ENCODE results near the gene SDHA. TPM values are rescaled to one million over a fixed set of nuclear protein-coding genes. Genes with fewer than 3 reads are reported as not detected.

Gene SDHA
- total and polyA plus RNA-seq, 2 of the 8 experiments (the other 6 are each of a cell fraction or from before 2014, with no cell fraction given): 59.7 to 87.3 TPM

GRCh38 chr5:230711-231110 is 12.6 kb downstream of the SDHA start (continued):
- TF ChIP-seq CHD7 (IDR thresholded peaks at IDR 0.05; ENCODE audit: insufficient replicate concordance, low read length): no peak
- no peak for TF ChIP-seq TCF12 (IDR thresholded peaks at IDR 0.05; ENCODE audit: low read depth, low read length)
- no peak for TF ChIP-seq NANOG (IDR thresholded peaks at IDR 0.05; ENCODE audit: insufficient read depth, low read depth, low read length, poor library complexity, severe bottlenecking)
- no peak for TF ChIP-seq ATF2 (IDR thresholded peaks at IDR 0.05; ENCODE audit: low read length)
- TF ChIP-seq JUND (IDR thresholded peaks at IDR 0.05; ENCODE audit: low read length): no peak
- TF ChIP-seq CREB1 (IDR thresholded peaks at IDR 0.05): no peak
- TF ChIP-seq CBX8 (IDR thresholded peaks at IDR 0.05; ENCODE audit: borderline replicate concordance, low read depth, low read length): no peak
- TF ChIP-seq EZH2 (IDR thresholded peaks at IDR 0.05; ENCODE audit: low read depth, low read length, severe bottlenecking): no peak
- no peak for TF ChIP-seq CEBPB (IDR thresholded peaks at IDR 0.05; ENCODE audit: low read depth, low read length)
- no peak for TF ChIP-seq GABPA (IDR thresholded peaks at IDR 0.05; ENCODE audit: borderline replicate concordance, insufficient read depth, low read length)
